Measurements from ENCODE around the gene GLRX3. TPM values are rescaled to one million over a fixed set of nuclear protein-coding genes. Genes with fewer than 3 reads are reported as not detected.
A peak's percentile ranks its signal among the peaks of the same experiment; 100 is the strongest.
"Not testable (repeated sequence)": the region's sequence is repeated elsewhere in the genome, so short reads cannot be mapped to it uniquely, and the experiment has no call there.

Gene GLRX3
- total RNA-seq (2022) (61.4 and 79.8 TPM in 2 replicates), Bru-seq, nascent RNA (percentile 83 among the genes with signal in this experiment), BruChase-seq, experiment 1, labeled RNA remaining after a 6-hour chase (percentile 78 among the genes with signal in this experiment), BruChase-seq, experiment 2, labeled RNA remaining after a 2-hour chase (percentile 78 among the genes with signal in this experiment)
- long read RNA-seq, transcript GLRX3-202 (12 exons, 3,827 nt), result minor isoform, 25 of 151 reads
- long read RNA-seq, transcript GLRX3-201 (11 exons, 1,302 nt), result major isoform, 118 of 151 reads
- long read RNA-seq, partial matches to known transcripts, result 3 of 151 reads
- long read RNA-seq, other reads (novel, unspliced or antisense), result 5 of 151 reads

DNA sequence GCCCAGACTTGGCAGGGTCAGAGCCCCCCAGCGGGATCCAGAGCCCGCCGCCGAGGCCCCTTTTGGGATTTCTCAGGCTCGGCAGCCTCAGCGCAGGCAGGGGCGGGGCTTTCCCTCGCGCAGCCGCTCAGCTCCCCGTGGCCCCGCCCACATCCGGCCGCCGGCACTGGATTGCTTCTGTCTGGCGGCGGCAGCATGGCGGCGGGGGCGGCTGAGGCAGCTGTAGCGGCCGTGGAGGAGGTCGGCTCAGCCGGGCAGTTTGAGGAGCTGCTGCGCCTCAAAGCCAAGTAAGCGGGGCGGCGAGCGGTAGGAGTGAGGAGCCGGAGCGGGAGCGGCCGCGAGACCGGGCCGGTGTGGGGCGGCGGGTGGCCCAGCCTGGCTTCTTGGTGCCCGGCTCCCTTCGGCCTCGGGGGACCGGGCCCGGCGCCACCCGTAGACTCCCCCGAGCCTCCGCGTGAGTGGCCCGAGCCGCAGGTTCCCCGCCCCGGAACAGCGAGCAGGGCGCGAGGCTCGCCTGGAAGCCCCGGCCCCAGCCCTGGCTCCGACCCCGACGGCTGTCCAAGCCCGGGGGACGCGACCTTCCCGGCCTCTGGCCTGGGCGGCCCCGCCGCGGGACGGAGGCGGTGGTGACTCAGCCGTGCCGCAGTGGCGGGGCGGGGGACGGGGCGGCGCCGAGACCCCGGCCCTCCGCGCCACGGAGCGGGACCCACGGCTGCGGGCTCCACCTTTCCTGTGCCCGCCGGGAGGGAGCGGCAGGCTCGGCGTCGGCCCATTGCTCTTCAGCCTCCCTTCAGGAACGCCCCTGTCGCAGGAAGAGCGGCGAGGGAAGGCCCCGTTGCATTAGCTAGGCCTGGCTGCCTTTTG, at the start of gene GLRX3:
TSS of gene GLRX3 (plus strand) at position 166 of the 864 bp plus-strand sequence. CDS start at position 196, 30 bp downstream.
- Mint-ChIP-seq H3K27me3 (ENCODE audit: unreplicated experiment) (no peaks in the 10 kb centered on the region), H3K4me3 (ENCODE audit: low read depth, unreplicated experiment) (peak within 1 kb of the TSS; percentile 80), H3K4me1 (ENCODE audit: low read depth, unreplicated experiment) (peaks cover 8% of the 10 kb centered on the region), H3K9me3 (ENCODE audit: low read depth, unreplicated experiment) (no peaks in the 10 kb centered on the region), H3K36me3 (ENCODE audit: insufficient read depth, unreplicated experiment) (peaks cover 37% of the 10 kb centered on the region), H3K27ac (ENCODE audit: unreplicated experiment) (peak within 1 kb of the TSS; percentile 95)
- CTCF ChIA-PET, result interaction anchor here (1.4 to 3.3 kb wide), 2 partner anchors 10 to 26 kb away, joined by 3 to 20 read pairs; partner anchors contain the start of gene C10orf143
- DNase-seq, result peak; percentile 87
- no TSS peak for BruUV-seq (replicated peaks)
- intact Hi-C loops (cut with micrococcal nuclease; ENCODE audit: unreplicated experiment), result no loop called here
- TF ChIP-seq, protein P1, sequence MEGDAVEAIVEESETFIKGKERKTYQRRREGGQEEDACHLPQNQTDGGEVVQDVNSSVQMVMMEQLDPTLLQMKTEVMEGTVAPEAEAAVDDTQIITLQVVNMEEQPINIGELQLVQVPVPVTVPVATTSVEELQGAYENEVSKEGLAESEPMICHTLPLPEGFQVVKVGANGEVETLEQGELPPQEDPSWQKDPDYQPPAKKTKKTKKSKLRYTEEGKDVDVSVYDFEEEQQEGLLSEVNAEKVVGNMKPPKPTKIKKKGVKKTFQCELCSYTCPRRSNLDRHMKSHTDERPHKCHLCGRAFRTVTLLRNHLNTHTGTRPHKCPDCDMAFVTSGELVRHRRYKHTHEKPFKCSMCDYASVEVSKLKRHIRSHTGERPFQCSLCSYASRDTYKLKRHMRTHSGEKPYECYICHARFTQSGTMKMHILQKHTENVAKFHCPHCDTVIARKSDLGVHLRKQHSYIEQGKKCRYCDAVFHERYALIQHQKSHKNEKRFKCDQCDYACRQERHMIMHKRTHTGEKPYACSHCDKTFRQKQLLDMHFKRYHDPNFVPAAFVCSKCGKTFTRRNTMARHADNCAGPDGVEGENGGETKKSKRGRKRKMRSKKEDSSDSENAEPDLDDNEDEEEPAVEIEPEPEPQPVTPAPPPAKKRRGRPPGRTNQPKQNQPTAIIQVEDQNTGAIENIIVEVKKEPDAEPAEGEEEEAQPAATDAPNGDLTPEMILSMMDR (IDR thresholded peaks at IDR 0.05; ENCODE audit: unreplicated experiment), result no peak

DNA sequence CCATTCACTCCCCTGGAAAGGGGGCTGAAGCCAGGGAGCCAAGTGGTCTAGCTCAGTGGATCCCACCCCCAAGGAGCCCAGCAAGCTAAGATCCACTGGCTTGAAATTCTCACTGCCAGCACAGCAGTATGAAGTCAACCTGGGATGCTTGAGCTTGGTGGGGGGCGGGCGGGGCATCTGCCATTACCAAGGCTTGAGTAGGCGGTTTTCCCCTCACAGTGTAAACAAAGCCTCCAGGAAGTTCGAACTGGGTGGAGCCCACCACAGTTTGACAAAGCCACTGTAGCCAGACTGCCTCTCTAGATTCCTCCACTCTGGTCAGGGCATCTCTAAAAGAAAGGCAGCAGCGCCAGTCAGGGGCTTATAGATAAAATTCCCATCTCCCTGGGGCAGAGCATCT, 45.6 kb upstream of the GLRX3 start:
- H3K36me3 Mint-ChIP-seq (ENCODE audit: insufficient read depth, unreplicated experiment); H3K4me1 Mint-ChIP-seq (ENCODE audit: low read depth, unreplicated experiment); H3K27me3 Mint-ChIP-seq (ENCODE audit: unreplicated experiment); intact Hi-C loops (cut with micrococcal nuclease; ENCODE audit: unreplicated experiment); H3K27ac Mint-ChIP-seq (ENCODE audit: unreplicated experiment); BruUV-seq (replicated peaks); H3K9me3 Mint-ChIP-seq (ENCODE audit: low read depth, unreplicated experiment); DNase-seq; H3K4me3 Mint-ChIP-seq (ENCODE audit: low read depth, unreplicated experiment); CTCF ChIA-PET: not testable (repeated sequence)

DNA sequence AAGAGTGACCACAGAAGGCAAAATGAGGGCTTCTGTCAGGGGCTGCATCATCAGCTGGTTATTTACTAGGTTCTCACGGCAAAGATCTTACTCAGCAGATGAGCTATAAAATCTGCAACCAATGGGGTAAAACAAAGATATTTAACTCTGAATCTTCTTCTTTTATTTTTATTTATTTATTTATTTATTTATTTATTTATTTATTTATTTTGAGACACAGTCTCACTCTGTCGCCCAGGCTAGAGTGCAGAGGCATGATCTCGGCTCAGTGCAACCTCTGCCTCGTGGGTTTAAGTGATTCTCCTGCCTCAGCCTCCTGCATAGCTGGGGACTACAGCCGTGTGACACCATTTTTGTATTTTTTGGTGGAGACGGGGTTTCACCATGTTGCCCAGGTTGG, 36.8 kb upstream of the GLRX3 start:
- CTCF ChIA-PET, result no interaction called here
- H3K9me3 Mint-ChIP-seq (ENCODE audit: low read depth, unreplicated experiment), result no peaks in the 10 kb centered on the region
- BruUV-seq (replicated peaks), result no TSS peak
- H3K27me3 Mint-ChIP-seq (ENCODE audit: unreplicated experiment), result no peaks in the 10 kb centered on the region
- no peaks in the 10 kb centered on the region for H3K36me3 Mint-ChIP-seq (ENCODE audit: insufficient read depth, unreplicated experiment)
- TF ChIP-seq, protein P1 (IDR thresholded peaks at IDR 0.05; ENCODE audit: unreplicated experiment), result no peak
- no peak for DNase-seq
- H3K4me3 Mint-ChIP-seq (ENCODE audit: low read depth, unreplicated experiment), result no peak overlapping the region
- intact Hi-C loops (cut with micrococcal nuclease; ENCODE audit: unreplicated experiment), result no loop called here
- H3K27ac Mint-ChIP-seq (ENCODE audit: unreplicated experiment), result no peak overlapping the region
- H3K4me1 Mint-ChIP-seq (ENCODE audit: low read depth, unreplicated experiment), result no peaks in the 10 kb centered on the region

DNA sequence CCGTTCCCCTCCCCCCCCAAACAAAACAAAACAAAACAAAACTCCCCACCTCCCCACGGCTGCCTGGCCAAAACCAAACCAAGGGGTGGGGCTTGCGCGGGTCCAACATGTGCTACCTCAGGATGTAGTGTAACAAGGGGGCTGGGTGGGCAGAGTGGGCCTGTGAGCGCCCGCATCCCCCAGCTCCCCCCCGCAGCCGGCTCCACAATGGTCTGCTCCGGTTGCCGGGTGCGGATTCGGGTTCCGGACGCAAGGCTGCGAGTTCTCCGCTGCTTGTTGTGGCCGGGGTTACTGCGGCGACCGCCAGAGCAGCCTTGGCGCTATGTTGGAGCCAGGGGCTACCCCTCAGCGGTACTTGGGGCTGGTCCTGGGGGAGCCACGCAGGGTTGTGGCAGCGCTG, 30.5 kb upstream of the GLRX3 start:
- Mint-ChIP-seq H3K4me3 (ENCODE audit: low read depth, unreplicated experiment) (no peak overlapping the region), H3K36me3 (ENCODE audit: insufficient read depth, unreplicated experiment) (peaks cover 18% of the 10 kb centered on the region), H3K9me3 (ENCODE audit: low read depth, unreplicated experiment) (no peaks in the 10 kb centered on the region), H3K4me1 (ENCODE audit: low read depth, unreplicated experiment) (peaks cover 10% of the 10 kb centered on the region), H3K27me3 (ENCODE audit: unreplicated experiment) (no peaks in the 10 kb centered on the region), H3K27ac (ENCODE audit: unreplicated experiment) (no peak overlapping the region)
- DNase-seq, result no peak
- CTCF ChIA-PET, result no interaction called here
- no TSS peak for BruUV-seq (replicated peaks)
- intact Hi-C loops (cut with micrococcal nuclease; ENCODE audit: unreplicated experiment), result no loop called here
- TF ChIP-seq, protein P1 (IDR thresholded peaks at IDR 0.05; ENCODE audit: unreplicated experiment), result no peak

DNA sequence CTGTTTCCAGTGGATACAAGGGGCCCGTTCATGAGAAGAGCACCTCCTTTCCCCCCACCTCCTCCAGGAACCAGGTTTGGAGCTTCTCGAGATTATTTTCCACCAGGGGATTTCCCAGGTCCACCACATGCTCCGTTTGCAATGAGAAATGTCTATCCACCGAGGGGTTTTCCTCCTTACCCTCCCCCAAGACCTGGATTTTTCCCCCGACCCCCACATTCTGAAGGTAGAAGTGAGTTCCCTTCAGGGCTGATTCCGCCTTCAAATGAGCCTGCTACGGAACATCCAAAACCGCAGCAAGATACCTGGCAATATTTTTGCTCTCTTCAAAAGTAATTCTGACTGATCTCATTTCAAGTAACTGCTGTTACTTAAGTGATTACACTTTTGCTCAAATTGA, 28.0 kb upstream of the GLRX3 start:
- peaks cover 10% of the 10 kb centered on the region for H3K4me1 Mint-ChIP-seq (ENCODE audit: low read depth, unreplicated experiment)
- H3K4me3 Mint-ChIP-seq (ENCODE audit: low read depth, unreplicated experiment); CTCF ChIA-PET: not testable (repeated sequence)

More for the DNA sequence above, 28.0 kb upstream of the GLRX3 start:
- intact Hi-C loops (cut with micrococcal nuclease; ENCODE audit: unreplicated experiment); BruUV-seq (replicated peaks); H3K9me3 Mint-ChIP-seq (ENCODE audit: low read depth, unreplicated experiment); H3K27ac Mint-ChIP-seq (ENCODE audit: unreplicated experiment); H3K27me3 Mint-ChIP-seq (ENCODE audit: unreplicated experiment); DNase-seq: not testable (repeated sequence)
- H3K36me3 Mint-ChIP-seq (ENCODE audit: insufficient read depth, unreplicated experiment), result peaks cover 29% of the 10 kb centered on the region

All from Calu3 (cell line).